GM10266 (cell line): ENCODE measurements around the gene PGRMC1.
"Not testable (repeated sequence)": the region's sequence is repeated elsewhere in the genome, so short reads cannot be mapped to it uniquely, and the experiment has no call there.

Source experiments
- DNase-seq: peaks from one replicate; pipeline ENCODE4 v3.0.0; 2012; ENCODE audit errors: extremely low spot score
- CTCF ChIP-seq: IDR thresholded peaks from 2 replicates; pipeline ENCODE4 v1.5.1; 2012; ENCODE audit warnings: mild to moderate bottlenecking, low read depth; ENCODE audit not compliant: control insufficient read depth, insufficient read depth; ENCODE audit errors: missing control alignments

PGRMC1 gene

GRCh38 chrX:119194621-119195020 is 41.5 kb upstream of the PGRMC1 start:
- TF ChIP-seq CTCF, result peak; percentile 3
- no peak for DNase-seq

- DNase-seq, result no peak
- TF ChIP-seq CTCF, result no peak
These were observed 34.5 kb upstream of the PGRMC1 start for GRCh38 chrX:119201570-119201969.

- TF ChIP-seq CTCF, result no peak
- DNase-seq, result no peak
These were observed 29.9 kb upstream of the PGRMC1 start for GRCh38 chrX:119206203-119206602.

GRCh38 chrX:119207483-119207882 is 28.6 kb upstream of the PGRMC1 start:
- DNase-seq, result not testable (repeated sequence)

- no peak for DNase-seq
- TF ChIP-seq CTCF, result no peak
These were observed 27.6 kb upstream of the PGRMC1 start for GRCh38 chrX:119208401-119209057.

- not testable (repeated sequence) for DNase-seq
These were observed 25.0 kb upstream of the PGRMC1 start for GRCh38 chrX:119210931-119211648.

GRCh38 chrX:119211649-119212014 is 24.5 kb upstream of the PGRMC1 start:
- TF ChIP-seq CTCF, result no peak
- no peak for DNase-seq

GRCh38 chrX:119218198-119218597 is 17.9 kb upstream of the PGRMC1 start:
- no peak for TF ChIP-seq CTCF
- no peak for DNase-seq
